Measurements from ENCODE around the gene CADM1. TPM values are rescaled to one million over a fixed set of nuclear protein-coding genes. Genes with fewer than 3 reads are reported as not detected.

The CADM1 gene
- total RNA-seq, 1 experiment from 2014 or later: 1.1 TPM

GRCh38 chr11:115266066-115266639, 238.1 kb downstream of the CADM1 start:
- Histone ChIP-seq H3K4me1 (ENCODE audit: insufficient read depth, low read length) (no peaks in the 10 kb centered on the region), H2AFZ (ENCODE audit: low read length) (no peak overlapping the region), H3K4me2 (ENCODE audit: low read length) (no peak overlapping the region), H4K20me1 (ENCODE audit: low read length) (no peaks in the 10 kb centered on the region), H3K27me3 (ENCODE audit: low read length) (no peaks in the 10 kb centered on the region), H3K9me2 (replicated peaks; ENCODE audit: low read length) (no peaks in the 10 kb centered on the region), H3K79me2 (ENCODE audit: low read length) (no peaks in the 10 kb centered on the region), H3K4me3 (ENCODE audit: low read length) (no peak overlapping the region), H3K36me3 (ENCODE audit: low read depth, low read length) (no peaks in the 10 kb centered on the region), H3F3A (ENCODE audit: low read length, unreplicated experiment) (no peaks in the 10 kb centered on the region), H3K9me3 (ENCODE audit: low read length) (0 out of 2 replicates have a peak, but pooled peaks cover 5% of the 10 kb centered on the region), H3K27ac (ENCODE audit: low read length) (no peak overlapping the region), H3K9ac (ENCODE audit: low read length) (no peak overlapping the region)
- BruUV-seq (replicated peaks): no TSS peak
- intact Hi-C loops (cut with micrococcal nuclease): no loop called here
- TF ChIP-seq CTCF (conservative IDR thresholded peaks at IDR 0.05; ENCODE audit: low read depth, low read length): no peak
- TF ChIP-seq EZH2phosphoT487 (IDR thresholded peaks at IDR 0.05; ENCODE audit: borderline replicate concordance, low read length): no peak
- TF ChIP-seq EZH2 (IDR thresholded peaks at IDR 0.05; ENCODE audit: low read length, unreplicated experiment): no peak
- ATAC-seq (no peak), DNase-seq (no peak)
- ChIA-PET CTCF (no interaction called here), POLR2A (ENCODE audit: unreplicated experiment) (no interaction called here)

GRCh38 chr11:115263799-115264656, 240.2 kb downstream of the CADM1 start:
- no peaks in the 10 kb centered on the region for H3K79me2 ChIP-seq (ENCODE audit: low read length)
- H3K36me3 ChIP-seq (ENCODE audit: low read depth, low read length): no peaks in the 10 kb centered on the region
- DNase-seq: no peak
- CTCF ChIA-PET: no interaction called here
- H3K9me2 ChIP-seq (replicated peaks; ENCODE audit: low read length): no peaks in the 10 kb centered on the region
- no peak overlapping the region for H2AFZ ChIP-seq (ENCODE audit: low read length)
- intact Hi-C loops (cut with micrococcal nuclease): no loop called here
- H3K27me3 ChIP-seq (ENCODE audit: low read length): no peaks in the 10 kb centered on the region
- no TSS peak for BruUV-seq (replicated peaks)
- H3K4me3 ChIP-seq (ENCODE audit: low read length): no peak overlapping the region
- 0 out of 2 replicates have a peak, but pooled peaks cover 5% of the 10 kb centered on the region for H3K9me3 ChIP-seq (ENCODE audit: low read length)
- ATAC-seq: no peak
- H3K4me2 ChIP-seq (ENCODE audit: low read length): no peak overlapping the region
- no peaks in the 10 kb centered on the region for H4K20me1 ChIP-seq (ENCODE audit: low read length)
- TF ChIP-seq CTCF (conservative IDR thresholded peaks at IDR 0.05; ENCODE audit: low read depth, low read length) (no peak), EZH2 (IDR thresholded peaks at IDR 0.05; ENCODE audit: low read length, unreplicated experiment) (no peak), EZH2phosphoT487 (IDR thresholded peaks at IDR 0.05; ENCODE audit: borderline replicate concordance, low read length) (no peak)
- no peak overlapping the region for H3K27ac ChIP-seq (ENCODE audit: low read length)
- no peaks in the 10 kb centered on the region for H3K4me1 ChIP-seq (ENCODE audit: insufficient read depth, low read length)
- H3F3A ChIP-seq (ENCODE audit: low read length, unreplicated experiment): no peaks in the 10 kb centered on the region
- POLR2A ChIA-PET (ENCODE audit: unreplicated experiment): no interaction called here
- H3K9ac ChIP-seq (ENCODE audit: low read length): no peak overlapping the region

GRCh38 chr11:115258216-115258615, 246.0 kb downstream of the CADM1 start:
- no TSS peak for BruUV-seq (replicated peaks)

More at GRCh38 chr11:115258216-115258615, 246.0 kb downstream of the CADM1 start:
- ChIA-PET POLR2A (ENCODE audit: unreplicated experiment) (no interaction called here), CTCF (no interaction called here)
- no peak overlapping the region for H2AFZ ChIP-seq (ENCODE audit: low read length)
- TF ChIP-seq CTCF (conservative IDR thresholded peaks at IDR 0.05; ENCODE audit: low read depth, low read length): no peak
- no peak for TF ChIP-seq EZH2phosphoT487 (IDR thresholded peaks at IDR 0.05; ENCODE audit: borderline replicate concordance, low read length)
- TF ChIP-seq EZH2 (IDR thresholded peaks at IDR 0.05; ENCODE audit: low read length, unreplicated experiment): no peak
- H3K4me3 ChIP-seq (ENCODE audit: low read length): no peak overlapping the region
- no peaks in the 10 kb centered on the region for H3K79me2 ChIP-seq (ENCODE audit: low read length)
- no peak for DNase-seq
- no peak overlapping the region for H3K27ac ChIP-seq (ENCODE audit: low read length)
- no peak for ATAC-seq
- H3K9me3 ChIP-seq (ENCODE audit: low read length): 0 out of 2 replicates have a peak, but pooled peaks cover 6% of the 10 kb centered on the region
- H3K4me2 ChIP-seq (ENCODE audit: low read length): no peak overlapping the region
- H3K9me2 ChIP-seq (replicated peaks; ENCODE audit: low read length): no peaks in the 10 kb centered on the region
- no peaks in the 10 kb centered on the region for H3K27me3 ChIP-seq (ENCODE audit: low read length)
- H3K4me1 ChIP-seq (ENCODE audit: insufficient read depth, low read length): no peaks in the 10 kb centered on the region
- no peaks in the 10 kb centered on the region for H3F3A ChIP-seq (ENCODE audit: low read length, unreplicated experiment)
- intact Hi-C loops (cut with micrococcal nuclease): no loop called here
- no peaks in the 10 kb centered on the region for H3K36me3 ChIP-seq (ENCODE audit: low read depth, low read length)
- no peaks in the 10 kb centered on the region for H4K20me1 ChIP-seq (ENCODE audit: low read length)
- H3K9ac ChIP-seq (ENCODE audit: low read length): no peak overlapping the region
